ENCODE measurements around the gene HDAC4.

Gene HDAC4

DNA sequence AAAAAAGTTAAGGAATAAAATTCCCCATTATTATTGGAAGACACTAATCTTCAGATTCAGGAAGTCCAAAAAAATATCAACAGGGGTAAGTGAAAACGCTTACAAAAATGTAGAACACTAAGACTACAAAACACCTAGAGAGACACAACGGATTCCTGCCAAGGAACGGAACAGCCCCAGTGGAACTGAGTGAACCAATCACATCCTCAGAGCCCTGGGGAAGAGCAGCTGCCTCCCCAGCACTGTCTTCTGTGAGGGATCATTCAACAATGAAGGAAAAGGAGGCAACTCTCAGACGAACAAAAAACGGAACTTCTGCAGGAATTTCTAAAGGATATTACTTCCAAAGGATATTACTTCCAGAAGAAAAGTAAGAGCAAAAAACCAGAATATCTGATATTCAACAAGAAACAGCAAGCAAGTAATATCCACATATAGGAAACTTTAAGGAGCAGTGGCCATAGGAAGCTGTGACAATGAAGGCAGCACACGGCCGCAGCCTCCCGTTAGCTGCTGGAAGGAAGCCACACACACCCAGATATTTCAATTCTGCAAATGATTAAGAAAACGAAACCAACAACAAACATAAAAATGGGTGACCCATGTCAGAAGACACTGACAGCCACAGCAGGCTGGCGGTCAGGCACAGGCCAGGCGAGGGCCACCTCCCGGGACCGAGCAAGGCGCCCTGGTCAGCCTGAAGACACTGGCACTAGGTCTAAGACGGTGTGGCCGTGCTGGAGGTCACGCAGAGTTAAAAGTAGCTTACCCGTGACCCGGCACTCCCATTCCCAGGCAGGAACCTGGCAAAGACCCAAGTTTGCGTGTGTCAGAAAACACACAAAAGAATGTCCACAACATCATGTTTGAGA, 81.8 kb downstream of the HDAC4 start:
- no peak overlapping the region for H3K27ac ChIP-seq
- TF ChIP-seq, protein P1, sequence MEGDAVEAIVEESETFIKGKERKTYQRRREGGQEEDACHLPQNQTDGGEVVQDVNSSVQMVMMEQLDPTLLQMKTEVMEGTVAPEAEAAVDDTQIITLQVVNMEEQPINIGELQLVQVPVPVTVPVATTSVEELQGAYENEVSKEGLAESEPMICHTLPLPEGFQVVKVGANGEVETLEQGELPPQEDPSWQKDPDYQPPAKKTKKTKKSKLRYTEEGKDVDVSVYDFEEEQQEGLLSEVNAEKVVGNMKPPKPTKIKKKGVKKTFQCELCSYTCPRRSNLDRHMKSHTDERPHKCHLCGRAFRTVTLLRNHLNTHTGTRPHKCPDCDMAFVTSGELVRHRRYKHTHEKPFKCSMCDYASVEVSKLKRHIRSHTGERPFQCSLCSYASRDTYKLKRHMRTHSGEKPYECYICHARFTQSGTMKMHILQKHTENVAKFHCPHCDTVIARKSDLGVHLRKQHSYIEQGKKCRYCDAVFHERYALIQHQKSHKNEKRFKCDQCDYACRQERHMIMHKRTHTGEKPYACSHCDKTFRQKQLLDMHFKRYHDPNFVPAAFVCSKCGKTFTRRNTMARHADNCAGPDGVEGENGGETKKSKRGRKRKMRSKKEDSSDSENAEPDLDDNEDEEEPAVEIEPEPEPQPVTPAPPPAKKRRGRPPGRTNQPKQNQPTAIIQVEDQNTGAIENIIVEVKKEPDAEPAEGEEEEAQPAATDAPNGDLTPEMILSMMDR (IDR thresholded peaks at IDR 0.05), result no peak
- TF ChIP-seq ZFX (IDR thresholded peaks at IDR 0.05; ENCODE audit: borderline replicate concordance), result no peak

DNA sequence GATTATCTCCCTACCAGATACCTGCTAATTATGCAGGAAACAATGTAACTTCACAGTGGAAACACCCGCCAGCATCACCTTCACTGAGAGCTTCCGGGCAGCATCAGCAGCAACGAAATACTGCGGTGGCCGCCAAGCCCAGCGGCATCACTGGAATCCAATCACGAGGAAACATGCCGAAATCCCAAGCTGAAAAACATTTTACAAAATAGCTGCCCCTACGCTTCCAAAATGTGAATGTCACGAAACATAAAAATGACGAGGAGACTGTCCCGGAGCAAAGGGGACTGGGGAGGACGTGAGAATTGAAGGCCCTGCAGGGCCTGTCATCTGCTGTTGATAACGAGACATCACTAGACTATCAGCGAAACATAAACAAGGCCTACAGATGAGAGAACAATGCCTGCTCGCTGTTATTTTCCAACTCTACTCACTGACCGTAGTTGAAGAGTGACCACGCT, 82.6 kb downstream of the HDAC4 start:
- no peak overlapping the region for H3K27ac ChIP-seq
- no peak for TF ChIP-seq ZFX (IDR thresholded peaks at IDR 0.05; ENCODE audit: borderline replicate concordance)
- TF ChIP-seq, protein P1 (IDR thresholded peaks at IDR 0.05), result no peak

DNA sequence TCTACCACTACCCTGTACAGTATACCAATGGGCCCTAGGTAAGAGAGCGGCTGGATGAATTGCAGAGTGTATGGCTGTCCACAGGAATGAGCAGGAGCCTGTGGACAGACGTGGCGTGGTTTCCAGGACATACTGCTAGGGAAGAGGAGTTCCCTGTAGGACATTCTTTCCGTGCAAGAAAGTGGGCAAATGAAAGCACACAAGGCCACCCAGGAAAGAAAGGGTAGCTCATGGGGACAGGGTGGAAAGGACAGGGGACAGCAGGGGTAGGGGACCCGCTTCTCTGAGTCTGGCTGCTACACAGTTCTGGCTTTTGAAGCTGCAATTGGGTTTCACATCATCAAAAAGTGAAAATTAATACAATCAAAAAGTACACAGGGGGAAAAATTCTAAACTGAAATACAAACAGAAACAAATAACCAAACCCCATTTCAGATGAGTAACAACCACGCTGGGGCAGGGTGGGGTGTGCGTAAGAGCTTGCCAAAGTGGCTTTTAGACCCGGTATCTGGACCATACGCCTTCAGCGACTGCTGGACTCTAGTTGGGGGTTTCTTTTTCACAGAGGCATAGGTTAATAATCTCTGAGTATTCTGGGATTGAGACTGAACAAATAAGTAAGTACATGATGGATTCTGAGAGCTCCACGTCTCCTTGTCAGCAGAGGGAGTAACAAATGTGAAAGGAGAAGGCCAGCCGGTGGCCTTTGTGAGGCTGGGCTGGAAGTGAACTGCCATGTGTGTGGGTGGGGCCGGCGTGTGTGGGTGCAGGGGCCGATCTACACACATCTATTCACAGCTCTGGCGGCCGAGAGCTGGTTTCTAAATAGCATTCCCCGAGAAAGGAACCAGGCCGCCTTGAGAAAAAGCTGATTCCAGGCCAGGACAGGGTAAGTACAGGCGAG, 84.0 kb downstream of the HDAC4 start:
- H3K27ac ChIP-seq, result no peak overlapping the region
- no peak for TF ChIP-seq ZFX (IDR thresholded peaks at IDR 0.05; ENCODE audit: borderline replicate concordance)
- TF ChIP-seq, protein P1 (IDR thresholded peaks at IDR 0.05), result no peak

DNA sequence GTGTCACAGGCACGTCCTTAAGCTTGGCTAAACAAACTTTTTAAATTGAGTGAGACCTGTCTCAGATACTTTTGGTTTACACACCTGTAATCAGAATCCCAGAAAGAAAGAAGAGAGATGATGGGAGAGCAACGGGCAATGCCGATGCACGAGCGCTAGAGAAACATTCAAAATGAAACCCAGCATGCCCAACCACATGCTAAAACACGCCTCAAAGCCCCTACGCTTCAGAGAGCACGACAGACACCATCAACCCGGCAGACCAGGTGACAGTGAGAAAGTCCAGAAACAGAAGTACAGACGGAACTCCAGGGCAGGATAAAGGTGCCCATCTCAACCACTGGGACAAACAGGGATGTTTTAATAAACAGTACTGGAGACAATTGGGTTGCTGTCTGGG, 85.5 kb downstream of the HDAC4 start:
- no peak overlapping the region for H3K27ac ChIP-seq
- no peak for TF ChIP-seq ZFX (IDR thresholded peaks at IDR 0.05; ENCODE audit: borderline replicate concordance)
- TF ChIP-seq, protein P1 (IDR thresholded peaks at IDR 0.05), result no peak

DNA sequence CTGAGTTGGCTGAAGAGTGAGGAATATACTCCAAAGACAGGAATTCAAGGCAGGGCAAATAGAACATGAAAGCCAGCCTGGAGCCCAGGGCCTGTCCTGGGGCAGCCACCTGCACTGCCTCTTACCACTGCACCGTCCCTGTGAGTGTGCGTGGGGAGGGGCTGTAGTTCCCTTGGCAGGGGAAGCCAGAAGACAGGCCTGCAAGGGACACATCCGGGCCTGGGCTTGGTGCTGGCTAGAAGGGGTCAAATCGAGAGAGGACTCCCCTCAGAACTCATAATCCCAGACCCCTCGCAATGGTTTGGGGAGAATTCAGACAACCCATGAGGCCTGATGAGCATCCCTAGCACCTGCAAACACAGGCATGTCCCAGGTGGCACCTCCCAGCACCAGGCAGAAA, 87.0 kb downstream of the HDAC4 start:
- TF ChIP-seq, protein P1 (IDR thresholded peaks at IDR 0.05), result no peak
- H3K27ac ChIP-seq, result no peak overlapping the region

DNA sequence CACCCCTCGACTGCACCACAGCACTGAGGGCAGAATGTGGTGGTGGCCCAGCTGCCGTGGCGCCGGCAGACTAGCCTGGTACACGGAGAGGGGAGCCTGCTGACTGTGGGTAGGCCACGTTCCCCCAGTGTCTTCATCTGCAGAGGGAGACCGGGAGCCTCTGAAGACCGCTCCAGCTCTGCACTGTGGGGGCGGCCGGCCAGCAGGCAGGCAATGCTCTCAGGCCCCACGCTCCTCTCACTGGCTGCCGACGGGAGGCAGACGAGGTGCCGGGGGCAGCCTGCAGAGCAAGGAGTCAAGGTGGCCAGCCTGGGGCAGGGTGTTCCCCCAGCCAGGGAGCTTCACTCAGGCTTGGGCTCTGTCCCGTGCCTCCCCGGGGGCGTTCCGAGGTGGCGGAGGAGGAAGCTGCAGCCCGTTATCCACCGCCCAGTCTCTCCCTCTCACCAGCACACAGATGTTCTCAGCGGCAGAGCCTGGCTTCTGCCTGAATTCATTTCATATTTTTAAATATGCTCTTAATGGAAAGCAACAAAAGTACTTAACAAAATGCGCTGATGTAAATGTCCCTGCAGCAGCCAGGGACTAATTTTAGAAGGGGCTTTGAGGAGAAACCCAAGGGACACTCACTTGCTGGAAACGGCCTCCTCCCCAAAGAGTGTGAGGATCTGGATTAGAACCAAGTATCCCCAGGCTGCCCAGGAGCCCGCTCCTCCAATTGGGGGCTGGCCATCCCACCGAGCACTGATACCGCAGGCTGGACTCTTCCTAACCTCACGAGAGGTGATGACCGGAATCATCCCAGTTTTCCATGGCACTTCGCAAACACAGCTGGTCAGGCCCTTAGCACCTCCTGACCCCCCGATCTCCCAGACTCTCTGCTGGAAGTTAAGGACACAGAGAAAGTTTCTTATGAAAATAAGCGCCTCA, 87.8 kb downstream of the HDAC4 start:
- no peak for TF ChIP-seq ZFX (IDR thresholded peaks at IDR 0.05; ENCODE audit: borderline replicate concordance)
- TF ChIP-seq, protein P1 (IDR thresholded peaks at IDR 0.05), result no peak
- H3K27ac ChIP-seq, result no peak overlapping the region

All from 22Rv1 (cell line).